ENCODE data around the gene HTR2A.
"Not testable (repeated sequence)": the region's sequence is repeated elsewhere in the genome, so short reads cannot be mapped to it uniquely, and the experiment has no call there.

HTR2A gene

GRCh38 chr13:46866150-46866549 lies 30.7 kb downstream of the HTR2A start:
- DNase-seq, result no peak

GRCh38 chr13:46864941-46865340 lies 31.9 kb downstream of the HTR2A start:
- no peak for DNase-seq

DNA sequence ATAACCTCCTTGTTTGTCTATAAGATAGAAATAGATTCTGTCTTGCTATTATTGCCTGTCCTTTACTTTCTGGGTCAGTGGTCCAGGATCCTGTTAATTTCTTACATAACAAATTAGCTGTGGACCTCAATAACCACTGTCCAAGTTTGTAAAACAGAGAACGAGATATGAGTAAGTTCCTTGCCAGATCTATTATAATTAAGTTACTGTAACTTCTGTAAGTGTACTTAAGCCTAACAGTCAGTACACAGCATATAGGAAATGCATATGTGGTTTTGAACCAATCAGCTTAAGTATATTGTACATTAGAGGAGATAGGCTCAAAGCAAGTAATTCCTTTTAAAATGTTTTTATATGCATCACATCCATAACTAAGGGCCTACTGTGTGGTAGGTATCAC lies 34.9 kb downstream of the HTR2A start:
- DNase-seq, result no peak

- DNase-seq, result no peak
Measured at GRCh38 chr13:46860722-46861121, 36.1 kb downstream of the HTR2A start.

DNA sequence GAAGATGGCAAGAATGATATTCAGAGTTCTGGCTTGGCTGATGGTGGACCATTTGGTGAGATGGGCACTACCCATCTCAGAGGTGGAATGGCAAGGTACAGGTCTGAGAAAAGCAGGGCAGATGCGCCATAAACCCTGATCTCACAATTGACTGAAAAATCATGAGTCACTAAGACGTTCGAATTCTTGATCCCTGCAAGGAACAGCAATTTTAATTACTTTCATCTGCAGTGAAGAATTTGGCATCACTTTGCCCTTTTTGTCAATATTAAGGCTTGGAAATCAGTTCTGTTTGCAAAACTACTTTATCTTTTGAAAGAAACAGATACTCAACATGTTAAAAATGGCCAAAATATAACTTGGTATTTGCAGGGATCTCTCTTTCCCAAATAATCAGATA lies 38.1 kb downstream of the HTR2A start:
- no peak for DNase-seq

DNA sequence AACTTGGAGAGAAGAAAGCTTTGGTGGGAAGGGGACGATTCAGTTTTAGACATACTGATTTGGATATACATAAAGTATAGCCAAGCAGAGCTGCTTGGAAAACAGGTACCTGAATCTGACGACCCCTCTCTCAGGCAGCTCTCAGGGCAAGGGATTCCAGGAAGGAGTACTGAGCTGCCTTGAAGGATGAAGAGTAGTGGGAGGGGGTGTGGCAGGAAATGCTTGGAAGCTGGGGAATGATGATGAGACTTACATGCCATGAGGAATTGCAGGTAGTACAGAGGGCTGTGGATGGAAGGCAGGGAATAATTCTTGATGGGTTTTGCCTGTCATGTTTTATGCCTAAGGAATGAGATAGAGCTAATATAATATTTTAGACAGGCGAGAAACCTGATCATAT lies 38.7 kb downstream of the HTR2A start:
- DNase-seq, result no peak

DNA sequence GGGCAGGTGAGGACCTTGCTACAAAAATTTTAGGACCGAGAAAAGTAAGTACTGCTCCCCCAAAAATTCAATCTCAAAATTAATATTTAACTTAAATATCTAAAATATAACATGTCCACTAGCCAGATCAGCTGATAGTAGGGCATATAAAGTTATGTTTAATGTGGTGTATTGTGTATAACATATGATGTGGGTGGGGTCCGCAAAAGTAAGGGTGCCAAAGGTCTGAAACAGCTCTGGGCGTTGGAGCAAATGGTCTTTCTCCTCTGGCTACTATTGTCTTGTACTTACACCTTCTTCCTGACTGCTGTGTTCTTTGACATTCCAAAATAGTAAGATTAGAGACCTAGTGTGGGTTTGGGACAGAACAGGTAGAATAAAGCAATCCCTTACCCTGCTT lies 41.2 kb downstream of the HTR2A start:
- DNase-seq, result no peak

- no peak for DNase-seq
Measured at GRCh38 chr13:46855166-46855565, 41.7 kb downstream of the HTR2A start.

- DNase-seq, result no peak
Measured at GRCh38 chr13:46852168-46852567, 44.7 kb downstream of the HTR2A start.

- no peak for DNase-seq
Measured at GRCh38 chr13:46850214-46850613, 46.6 kb downstream of the HTR2A start.

DNA sequence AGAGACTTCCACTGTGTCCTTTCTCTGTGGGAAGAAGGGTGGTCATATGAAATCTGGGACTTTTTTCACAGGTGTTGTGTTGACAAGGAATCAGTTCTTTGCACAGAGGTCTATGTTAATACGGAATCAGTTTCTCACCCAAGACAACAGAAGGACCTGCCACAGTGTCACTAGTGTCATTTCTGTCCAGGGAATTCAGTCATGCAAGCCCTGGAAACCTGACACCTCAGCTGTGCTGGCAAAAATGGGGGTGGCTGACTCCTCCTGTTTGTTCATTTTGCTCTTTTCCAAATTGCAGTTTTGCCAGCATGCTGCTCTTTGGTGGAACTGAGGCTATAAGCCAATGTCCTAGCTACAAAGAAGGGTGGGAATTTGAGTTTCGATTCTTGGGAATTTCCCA lies 50.1 kb downstream of the HTR2A start:
- no peak for DNase-seq

DNA sequence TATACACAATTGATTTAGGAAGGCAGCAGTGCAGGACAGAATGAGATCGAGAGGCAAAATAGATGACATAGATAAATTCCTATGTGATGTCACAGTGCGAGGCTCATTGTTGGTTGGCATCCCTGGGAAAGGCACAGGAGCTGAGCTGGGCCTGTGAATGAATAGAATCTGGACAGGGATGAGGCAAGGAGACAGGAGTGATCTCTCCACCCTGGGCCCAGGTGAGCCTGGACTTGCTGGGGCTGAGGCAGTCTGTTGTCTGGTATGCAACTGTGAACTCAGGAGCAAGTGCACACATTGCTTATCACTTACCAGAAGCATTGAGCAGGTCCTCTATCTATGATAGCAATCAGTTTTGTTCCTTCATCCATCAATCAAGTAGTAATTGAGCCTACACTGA lies 51.7 kb downstream of the HTR2A start:
- DNase-seq, result no peak

DNA sequence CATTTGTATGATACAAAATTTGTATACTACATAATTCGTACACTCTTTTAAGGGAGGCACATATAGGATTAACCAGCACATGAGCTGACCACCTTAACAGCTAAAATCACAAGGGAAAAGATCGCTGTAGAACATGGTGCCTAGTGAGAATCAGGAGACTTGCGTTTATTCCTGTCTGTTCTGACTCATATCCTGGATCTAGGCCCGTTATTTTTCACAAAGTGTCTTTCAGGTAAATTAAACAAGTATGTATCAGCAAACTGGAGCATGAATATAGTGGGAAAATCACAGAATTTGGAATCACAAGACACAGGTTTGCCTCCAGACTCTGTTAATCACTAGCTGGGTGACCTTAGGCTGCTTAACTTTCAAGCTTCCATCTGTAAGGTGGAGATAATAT lies 52.4 kb downstream of the HTR2A start:
- no peak for DNase-seq

GRCh38 chr13:46839399-46839798 lies 57.5 kb downstream of the HTR2A start:
- DNase-seq, result no peak

DNA sequence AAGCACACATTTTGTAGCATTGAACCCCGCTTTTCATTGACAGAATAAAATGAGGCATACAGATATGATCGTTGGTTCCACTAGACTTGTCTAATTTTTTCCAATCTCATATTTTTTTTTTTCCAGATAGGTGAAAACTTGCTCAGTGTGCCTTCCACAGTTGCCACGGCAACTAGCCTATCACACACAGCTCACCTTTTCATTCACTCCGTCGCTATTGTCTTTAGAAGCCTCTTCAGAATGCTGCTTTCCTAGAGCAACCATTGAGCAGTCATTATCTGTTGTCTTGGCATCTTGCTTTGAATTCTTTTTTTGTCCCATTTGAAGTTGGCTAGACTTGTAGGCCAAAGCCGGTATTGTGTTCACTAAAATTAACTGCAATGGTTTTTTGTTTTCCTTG lies 62.2 kb downstream of the HTR2A start:
- no peak for DNase-seq

DNA sequence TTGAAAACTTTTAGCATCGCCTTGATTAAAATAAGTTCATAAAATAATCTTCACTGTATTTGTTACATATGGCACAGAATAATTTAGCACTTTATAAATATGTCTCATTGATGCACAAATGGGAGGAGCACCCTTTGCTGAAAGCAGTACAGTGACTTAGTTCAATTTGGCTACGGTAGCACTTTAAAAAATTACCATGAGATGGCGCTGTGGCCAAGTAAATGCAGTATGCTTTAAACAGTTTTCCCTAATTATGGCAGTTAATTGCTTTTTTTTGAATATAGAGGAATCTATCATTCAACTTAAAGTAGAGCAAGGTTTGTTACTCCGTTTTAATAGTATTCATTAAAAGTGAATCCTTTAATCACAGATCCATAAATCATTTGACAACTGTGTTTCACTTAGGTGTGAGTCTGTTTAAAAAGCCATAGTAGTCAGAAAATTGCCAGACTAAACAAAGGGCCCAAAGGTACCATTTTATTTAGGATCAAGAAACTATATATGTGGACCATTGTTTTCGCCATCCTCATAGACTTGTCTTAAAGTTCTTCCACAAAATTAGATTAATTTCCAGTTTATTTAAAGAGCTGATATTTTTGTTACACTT lies 65.2 kb downstream of the HTR2A start:
- peak; percentile 3 for DNase-seq

GRCh38 chr13:46830405-46831005 lies 66.3 kb downstream of the HTR2A start:
- DNase-seq, result no peak

DNA sequence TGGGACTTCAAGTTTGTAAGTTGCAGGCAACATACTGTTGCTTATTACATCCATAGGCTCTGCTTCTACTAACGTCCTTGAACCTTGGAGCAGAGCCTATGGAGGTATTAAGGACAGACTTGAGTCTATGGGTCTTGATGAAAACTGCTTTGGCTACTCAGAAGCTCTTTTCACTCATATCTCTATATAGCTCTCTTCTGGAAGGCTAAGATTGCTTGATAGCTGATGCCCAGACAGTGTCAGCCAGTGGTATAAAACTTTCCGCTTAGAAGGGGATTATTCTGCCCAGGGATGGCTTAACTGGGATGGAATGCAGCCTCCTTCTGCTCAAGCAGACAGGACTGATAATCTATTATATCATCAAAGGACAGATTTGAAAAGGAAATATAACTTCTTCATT lies 74.3 kb downstream of the HTR2A start:
- no peak for DNase-seq

GRCh38 chr13:46817838-46818476 lies 78.9 kb downstream of the HTR2A start:
- DNase-seq, result no peak

DNA sequence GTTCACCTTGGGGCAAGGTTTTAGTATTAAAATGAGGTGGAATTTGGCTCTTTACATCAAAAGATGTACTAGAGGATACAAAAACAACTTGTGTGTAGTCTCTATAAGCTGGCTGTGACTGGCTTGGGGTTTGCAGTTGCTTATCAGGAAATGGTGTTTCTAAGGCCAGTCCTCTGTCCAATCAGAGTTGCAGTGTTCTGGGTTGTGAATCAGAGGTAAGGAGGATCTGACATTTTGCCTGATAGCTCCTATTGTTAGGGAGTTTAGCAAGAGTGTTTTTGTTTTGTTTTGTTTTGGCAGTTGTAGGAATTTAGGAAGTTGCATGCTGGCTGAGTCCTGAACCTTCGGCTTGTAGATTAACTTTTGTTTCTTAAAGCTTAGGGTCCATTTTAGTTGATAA lies 79.8 kb downstream of the HTR2A start:
- DNase-seq, result no peak

DNA sequence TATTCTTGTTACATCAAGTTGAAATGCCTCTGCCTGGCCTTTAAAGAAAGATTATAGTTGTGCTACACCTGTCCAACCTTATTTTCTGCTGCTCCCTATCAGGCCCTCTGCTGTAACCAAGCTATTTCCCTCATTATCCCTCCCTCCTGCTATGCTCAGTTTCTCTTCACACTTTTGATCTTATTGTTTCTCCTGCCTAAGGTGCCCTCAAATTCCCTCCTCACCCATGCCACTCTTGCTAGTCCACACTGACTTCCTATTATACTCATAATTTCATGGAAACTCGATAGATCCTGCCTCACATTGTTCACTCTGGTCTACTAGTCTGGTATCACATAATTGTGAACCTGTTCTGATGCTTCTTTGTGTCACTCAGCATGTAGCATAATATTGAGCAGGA lies 80.5 kb downstream of the HTR2A start:
- no peak for DNase-seq

DNA sequence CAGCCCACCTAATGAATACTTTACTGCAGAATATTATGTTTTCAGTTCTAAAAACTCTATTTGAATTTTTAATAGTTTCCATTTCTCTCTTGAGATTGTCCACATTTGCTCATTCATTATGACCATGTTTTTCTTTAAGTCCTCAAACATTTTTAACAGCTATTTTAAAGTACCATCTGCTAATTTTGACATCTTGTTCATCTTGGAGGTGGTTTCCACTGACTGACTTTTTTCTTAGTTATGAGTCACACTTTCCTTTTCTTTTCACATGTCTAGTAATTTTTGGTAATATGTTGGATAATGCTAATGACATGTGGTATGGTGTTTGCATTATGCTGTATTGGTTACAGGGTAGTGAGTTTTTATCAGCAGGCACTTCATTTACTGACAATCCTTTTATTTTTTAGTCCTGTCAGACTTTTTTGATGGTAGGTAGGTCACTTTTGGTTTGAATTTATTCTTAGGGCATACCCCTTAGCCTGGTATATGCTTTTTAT lies 84.5 kb downstream of the HTR2A start:
- no peak for DNase-seq

- no peak for DNase-seq
Measured at GRCh38 chr13:46810440-46810839, 86.4 kb downstream of the HTR2A start.

- DNase-seq, result not testable (repeated sequence)
Measured at GRCh38 chr13:46804921-46805320, 91.9 kb downstream of the HTR2A start.

DNA sequence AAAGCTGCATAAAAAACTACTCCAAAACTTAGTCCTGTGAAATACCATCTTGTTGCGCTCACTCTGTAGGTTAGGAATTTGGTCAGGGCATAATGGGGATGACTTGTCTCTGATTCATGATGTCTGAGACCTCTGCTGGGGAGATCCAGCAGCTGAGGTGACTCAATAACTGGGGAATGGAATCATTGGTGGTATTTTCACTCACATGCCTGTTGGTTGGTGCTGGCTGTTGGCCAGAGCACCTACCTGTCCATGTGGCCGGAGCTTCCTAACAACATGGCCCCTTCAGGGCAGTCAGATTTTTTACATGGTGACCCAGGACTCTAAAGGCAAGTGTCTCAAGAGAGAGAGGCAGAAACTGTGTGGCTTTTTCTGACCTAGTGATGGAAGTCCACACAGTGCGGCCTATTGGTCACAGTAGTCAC lies 92.5 kb downstream of the HTR2A start:
- DNase-seq, result no peak

All from NCI-H2107 (cell line).